D341Med (cell line): Measurements from ENCODE around the gene HSD17B12.

Source experiments
- DNase-seq: peaks from one replicate; pipeline ENCODE4 v3.0.0; 2012; ENCODE audit warnings: low spot score

Gene HSD17B12

DNA sequence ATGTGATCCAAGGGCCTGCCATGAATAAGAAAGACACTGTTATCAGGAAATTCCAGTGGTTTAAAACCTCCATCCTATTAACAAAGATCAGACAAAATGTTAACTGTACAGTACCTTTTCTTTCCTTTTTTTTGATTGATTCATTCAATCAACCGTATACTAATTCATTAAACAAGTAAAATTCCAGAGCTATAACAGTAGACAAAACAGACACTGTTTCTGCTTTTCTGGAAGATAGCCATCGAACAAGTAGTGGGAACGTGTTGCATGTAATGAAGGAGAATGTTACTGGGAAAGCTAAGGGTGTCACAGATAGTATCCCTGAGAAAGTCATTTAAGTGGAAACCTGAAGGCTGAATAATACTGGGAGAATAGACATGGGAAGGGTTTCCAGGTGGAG is 126.4 kb downstream of the HSD17B12 start:
- DNase-seq: no peak

DNA sequence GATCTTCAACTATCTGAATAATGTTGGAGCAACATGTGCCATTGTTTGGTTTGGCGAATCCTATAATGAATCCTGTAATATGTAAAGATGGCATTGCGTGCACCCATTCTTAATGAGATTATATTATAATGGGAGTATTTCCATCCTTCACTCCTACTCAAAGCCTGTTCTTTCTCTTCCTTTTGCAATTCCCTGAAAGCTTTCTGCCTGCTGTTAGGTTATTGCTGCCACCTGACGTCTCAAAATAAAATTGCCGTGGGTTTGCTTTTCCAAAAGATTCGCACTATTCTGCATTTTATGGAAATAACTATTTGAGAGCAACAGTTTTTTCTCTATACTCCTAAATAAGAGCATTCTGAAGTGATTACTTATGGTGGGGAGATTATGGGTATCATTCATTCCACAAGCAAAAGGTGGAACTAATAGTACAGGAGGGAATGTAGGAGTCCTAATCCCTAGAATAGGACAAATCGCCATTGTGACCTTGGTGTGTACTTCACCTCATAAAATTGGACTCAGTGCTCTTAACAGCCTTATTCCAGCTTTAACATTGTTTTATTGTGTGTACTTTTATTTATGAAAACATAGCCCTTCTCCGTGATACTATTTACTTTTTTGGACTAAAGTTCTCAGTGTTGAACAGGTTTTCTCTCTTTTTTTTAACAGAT is 130.5 kb downstream of the HSD17B12 start:
- DNase-seq: no peak

DNA sequence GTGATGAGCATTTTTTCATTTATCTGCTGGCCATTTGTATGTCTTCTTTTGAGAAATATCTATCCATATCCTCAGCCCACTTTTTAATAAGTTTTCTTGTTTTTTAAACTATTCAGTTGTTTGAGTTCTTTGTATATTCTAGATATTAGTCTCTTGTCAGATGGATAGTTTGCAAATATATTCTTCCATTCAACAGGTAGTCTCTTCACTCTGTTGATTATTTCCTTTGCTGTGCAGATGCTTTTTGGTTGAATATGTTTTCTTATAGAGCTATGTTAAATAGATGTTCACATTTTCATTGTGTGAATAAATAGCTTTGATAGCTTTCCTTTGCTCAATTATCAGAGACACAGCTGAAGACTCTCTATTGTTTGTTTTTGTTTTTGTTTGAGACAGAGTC is 131.9 kb downstream of the HSD17B12 start:
- no peak for DNase-seq

DNA sequence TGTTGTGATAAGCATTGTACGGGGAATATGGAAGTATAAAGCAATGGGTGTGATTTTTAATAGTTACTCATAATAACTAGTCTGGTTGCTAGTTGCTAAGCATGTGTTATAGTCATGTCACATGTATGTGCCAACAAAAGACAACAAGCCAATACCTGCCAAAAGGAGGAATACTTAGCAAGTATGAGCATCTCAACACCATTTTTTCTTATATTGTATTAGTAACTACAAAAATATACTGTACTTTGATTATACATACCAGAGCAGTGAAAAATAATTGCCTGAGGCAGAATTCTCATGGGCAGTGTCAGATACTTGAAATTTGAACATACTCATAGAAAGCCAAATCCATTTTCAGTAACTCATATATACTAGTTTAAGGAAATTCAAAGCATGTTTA is 137.7 kb downstream of the HSD17B12 start:
- no peak for DNase-seq

DNA sequence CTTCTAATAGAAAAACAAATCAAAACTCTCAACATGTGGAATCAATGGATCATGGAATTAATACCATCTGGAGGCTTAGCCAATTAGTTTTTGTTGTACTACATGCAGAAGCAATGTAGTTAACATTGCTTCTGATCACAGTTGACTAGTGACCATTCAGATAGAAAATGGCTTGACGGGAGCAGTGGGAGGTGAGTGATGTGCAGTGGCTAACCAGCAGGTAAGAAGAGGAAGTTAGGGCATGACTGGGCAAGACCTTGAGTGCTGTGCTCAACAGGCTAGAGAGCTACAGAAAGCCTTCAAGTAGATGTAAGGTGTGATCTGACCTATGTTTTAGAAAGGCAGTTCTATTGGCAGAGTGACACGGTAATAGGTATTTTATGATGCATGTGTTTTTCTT is 139.4 kb downstream of the HSD17B12 start:
- no peak for DNase-seq

DNA sequence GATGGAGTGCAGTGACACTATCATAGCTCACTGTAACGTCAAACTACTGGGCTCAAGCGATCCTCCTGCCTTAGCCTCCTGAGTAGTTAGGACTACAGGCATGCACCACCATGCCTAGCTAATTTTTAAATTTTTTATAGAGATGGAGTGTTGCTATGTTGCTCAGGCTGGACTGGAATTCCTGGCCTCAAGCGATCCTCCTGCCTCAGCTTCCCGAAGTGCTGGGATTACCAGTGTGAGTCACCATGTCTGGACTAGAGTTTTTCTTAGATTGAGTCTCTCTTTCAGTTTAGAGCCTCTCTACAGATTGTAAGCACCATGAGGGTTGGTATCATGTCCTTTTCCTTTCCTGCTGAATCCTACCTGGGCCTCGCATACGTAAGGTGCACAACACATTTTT is 142.8 kb downstream of the HSD17B12 start:
- DNase-seq: no peak

DNA sequence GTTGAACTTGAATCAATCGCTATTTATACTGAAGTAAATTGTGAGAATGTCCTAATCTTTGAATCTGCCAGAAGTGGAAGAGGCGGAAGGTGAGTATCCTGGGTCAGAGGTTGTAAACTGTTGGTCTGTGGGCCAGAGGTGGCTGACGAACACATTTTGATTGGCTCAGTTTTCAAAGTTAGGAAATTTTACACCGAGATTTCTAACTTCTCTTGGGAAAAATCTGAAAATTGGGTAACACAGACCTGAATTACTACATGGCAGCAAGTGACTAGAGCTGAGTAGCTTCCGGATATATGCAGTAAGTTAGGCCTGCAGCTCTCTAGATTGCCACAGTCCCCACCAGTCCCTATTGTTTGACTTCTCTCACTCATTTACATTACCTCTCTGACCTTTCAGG is 143.3 kb downstream of the HSD17B12 start:
- no peak for DNase-seq

DNA sequence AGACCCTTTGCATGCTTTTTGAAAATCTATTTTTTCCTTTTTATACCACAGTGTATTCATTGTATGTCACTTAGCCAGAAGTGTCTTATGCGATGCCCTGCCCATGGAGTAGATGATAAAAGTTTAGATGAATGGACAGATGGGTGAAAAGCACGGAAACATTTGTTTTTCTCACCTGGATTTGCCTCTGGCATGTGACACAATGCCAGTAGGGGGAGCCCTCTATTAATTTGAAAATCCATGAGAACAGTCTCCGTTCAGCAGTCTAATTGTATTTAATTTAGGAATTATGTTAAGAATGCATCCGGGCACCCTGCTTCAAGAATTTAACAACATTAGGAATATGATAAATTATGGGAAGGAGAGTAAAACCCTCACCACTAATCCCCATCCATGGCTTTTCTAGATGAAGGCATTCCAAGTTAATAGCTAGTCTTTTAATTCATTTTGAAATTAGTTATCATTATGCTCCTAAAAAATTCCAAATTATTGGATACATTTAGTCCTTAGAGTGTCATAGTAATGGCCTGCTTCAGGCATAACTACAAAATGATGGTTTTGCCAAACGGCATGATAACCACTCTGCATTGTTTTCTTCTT is 144.8 kb downstream of the HSD17B12 start:
- peak; percentile 50 for DNase-seq

- DNase-seq: no peak
Measured at GRCh38 chr11:43830928-43831440, 150.4 kb downstream of the HSD17B12 start.

GRCh38 chr11:43832536-43832935 is 152.0 kb downstream of the HSD17B12 start:
- no peak for DNase-seq

DNA sequence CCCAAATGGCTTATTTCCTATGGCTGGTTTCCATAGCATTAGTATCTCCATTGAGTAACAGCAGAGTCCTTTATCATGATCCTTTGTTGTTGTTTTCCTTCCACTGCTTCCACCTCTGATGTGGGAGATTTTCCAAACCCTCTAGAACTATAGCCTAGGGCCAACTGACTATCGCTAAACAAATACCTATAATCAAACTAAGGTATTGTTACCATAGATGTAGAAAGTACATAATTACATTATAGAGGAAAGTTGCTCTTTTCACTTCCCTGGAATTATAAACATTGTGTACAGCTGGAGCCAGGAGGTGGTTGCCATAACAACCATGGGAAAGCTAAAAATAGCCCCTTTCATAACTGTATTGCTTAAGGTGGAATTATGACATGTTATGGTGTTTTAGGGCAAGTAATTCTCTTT is 153.1 kb downstream of the HSD17B12 start:
- DNase-seq: no peak

GRCh38 chr11:43834286-43834685 is 153.7 kb downstream of the HSD17B12 start:
- no peak for DNase-seq

DNA sequence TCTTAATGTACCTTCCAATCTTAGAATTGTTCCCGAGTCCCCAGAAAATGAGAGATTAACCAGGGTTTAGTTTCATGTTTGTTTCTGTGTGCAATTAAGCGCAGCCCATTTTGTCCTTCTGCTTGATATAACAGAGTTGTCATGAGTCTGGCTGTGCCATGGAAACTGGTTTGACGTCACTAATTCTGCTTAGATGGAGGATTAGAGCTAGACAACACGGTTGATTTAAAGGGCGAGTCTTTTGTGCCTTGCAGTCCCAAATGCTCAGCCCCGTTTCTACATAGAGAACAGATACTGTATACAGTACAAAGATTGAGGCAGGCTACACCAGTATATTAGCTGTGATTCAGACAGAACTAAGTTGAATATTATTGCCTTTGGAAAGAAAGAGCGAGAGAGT is 154.6 kb downstream of the HSD17B12 start:
- peak; percentile 68 for DNase-seq

- DNase-seq: no peak
Measured at GRCh38 chr11:43837879-43838278, 157.3 kb downstream of the HSD17B12 start.

GRCh38 chr11:43842021-43842420 is 161.5 kb downstream of the HSD17B12 start:
- DNase-seq: no peak

GRCh38 chr11:43845816-43846215 is 165.3 kb downstream of the HSD17B12 start:
- DNase-seq: no peak

GRCh38 chr11:43852057-43852636 is 171.6 kb downstream of the HSD17B12 start:
- peak; percentile 64 for DNase-seq

GRCh38 chr11:43853781-43854180 is 173.2 kb downstream of the HSD17B12 start:
- DNase-seq: no peak

- DNase-seq: no peak
Measured at GRCh38 chr11:43856993-43857392, 176.5 kb downstream of the HSD17B12 start.

DNA sequence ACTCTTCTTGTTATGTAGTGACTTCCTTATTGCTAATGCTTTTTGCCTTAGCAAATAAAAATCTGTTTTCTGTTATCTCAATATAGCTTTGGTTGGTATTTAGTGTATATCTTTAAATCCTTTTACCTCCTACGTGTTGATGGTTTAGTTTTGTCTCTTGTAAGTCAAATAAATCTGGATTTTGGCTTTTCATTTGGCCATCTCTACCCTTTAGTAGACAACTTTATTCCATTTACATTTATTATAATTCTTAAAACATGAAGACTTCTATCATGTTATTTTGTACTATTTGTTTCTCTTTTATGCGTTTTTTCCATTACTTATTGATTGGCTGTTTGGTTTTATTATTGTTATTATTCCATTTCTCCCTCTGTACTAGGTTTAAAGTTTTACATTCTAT is 180.6 kb downstream of the HSD17B12 start:
- no peak for DNase-seq

DNA sequence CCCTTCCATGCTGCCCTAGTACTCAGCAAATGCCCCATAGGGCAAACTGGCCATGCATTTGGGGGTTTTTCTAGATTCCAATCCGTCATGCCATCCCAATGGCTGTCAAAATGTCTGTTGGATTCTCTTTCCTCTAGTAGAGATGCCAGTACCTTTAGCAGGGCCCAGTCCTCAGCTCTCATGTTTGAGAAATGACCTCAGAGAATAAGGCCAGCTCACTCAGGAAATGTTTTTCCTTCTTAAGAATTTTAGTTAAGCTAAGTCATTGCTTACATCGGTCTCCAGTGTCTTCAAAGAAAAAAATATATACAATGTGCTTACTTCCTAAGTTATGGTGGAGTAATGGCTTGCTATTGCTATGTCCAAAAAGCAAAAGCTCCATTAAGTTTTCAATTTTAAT is 186.0 kb downstream of the HSD17B12 start:
- DNase-seq: no peak

GRCh38 chr11:43866969-43867368 is 186.4 kb downstream of the HSD17B12 start:
- no peak for DNase-seq

DNA sequence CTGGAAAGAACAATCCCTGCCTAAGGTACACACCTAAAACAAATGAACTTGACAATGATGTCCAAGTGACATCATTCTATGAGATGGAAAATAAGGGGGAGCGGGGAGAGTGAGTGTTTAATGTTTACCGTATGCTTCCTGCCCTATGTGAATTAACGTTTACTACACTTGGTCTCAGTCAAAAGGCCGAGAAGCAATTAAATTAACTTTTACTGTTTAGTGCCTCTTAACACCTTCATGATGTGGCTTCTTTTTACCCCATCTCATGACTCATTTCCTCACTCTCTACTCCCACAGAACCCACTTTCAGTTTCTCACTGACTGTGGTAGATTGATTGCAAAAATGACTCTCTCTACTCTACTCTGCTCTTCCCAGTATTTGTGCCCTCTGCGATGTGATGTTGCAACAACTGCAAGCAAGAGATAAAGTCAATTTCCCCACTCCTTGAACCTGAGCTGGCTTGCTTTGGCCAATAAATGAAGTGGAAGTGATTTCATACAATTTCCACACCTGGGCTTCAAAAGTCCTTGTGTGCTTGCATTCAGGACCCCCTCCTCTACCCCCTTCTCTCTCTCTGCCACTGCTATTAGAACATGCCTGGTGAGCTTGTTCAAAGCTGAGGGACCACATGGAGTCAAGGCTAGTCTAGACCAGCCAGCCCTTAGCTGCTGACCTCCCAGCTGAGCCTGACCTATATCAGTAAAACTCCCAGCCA is 188.5 kb downstream of the HSD17B12 start:
- DNase-seq: no peak
